Activated naive CD4-positive, alpha-beta T cell treated with Interleukin-2 at 50 U/mL for 16 hours (primary cell): Measurements from ENCODE around the gene DUOX1.

Source experiments
- DNase-seq: peaks from one replicate; pipeline ENCODE4 v3.0.0-alpha.2; 2020

The DUOX1 gene

GRCh38 chr15:45144775-45145174 is 15.0 kb downstream of the DUOX1 start:
- DNase-seq = no peak

- no peak for DNase-seq
Observed at GRCh38 chr15:45146405-45146804, 16.6 kb downstream of the DUOX1 start.

DNA sequence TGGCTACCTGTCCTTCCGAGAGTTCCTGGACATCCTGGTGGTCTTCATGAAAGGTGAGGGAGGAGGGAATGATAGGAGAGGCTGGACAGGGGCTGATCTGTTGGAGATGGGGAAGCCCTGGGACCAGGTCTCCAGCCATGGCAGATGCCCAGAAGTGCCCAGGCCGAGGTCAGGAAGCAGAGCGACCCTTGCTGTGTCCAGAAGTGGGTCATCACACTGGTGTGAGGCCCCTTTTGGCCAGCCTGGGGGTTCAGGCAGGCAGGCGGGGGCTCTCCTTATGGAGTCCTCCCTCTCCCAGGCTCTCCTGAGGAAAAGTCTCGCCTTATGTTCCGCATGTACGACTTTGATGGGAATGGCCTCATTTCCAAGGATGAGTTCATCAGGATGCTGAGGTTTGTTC is 17.8 kb downstream of the DUOX1 start:
- DNase-seq = no peak

DNA sequence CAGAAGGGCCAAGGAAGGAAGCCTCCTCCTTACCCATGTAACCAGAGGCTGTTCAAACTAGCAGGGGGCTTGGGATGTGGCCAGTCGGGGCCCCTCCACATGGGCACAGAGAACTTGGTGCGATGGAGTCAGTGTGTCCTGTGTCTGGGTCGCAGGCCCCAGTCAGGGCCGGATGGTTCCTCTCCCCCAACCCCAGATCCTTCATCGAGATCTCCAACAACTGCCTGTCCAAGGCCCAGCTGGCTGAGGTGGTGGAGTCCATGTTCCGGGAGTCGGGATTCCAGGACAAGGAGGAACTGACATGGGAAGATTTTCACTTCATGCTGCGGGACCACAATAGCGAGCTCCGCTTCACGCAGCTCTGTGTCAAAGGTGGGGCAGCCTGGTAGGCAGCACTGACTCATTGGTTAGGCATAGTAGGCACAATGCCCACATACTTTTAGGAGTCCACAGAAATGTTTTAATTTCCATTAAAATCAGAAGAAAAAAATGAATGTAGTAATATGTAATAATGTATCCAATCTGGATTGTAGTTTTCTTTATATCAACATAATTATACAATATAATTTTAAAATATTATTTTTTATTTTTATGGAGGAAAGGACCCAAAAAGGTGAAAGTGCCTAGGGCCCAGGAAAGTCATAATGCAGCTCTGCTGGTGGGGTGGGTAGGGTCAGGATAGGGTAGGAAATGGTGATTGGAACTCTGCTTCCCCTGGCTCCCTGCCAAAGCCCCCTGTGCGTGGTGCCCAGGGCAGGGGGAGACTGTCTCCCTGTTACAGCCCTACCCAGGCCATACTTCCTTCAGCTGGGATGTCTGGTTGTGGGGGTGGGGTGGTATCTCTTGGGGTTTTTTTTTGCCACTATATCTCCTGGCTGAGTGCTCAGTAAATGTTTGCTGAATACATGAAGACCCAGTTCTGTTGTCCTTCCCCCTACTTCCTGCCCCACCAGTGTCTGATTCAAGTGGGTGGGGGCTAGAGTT is 18.6 kb downstream of the DUOX1 start:
- DNase-seq = no peak

- DNase-seq = no peak
Observed at GRCh38 chr15:45149060-45149459, 19.3 kb downstream of the DUOX1 start.

DNA sequence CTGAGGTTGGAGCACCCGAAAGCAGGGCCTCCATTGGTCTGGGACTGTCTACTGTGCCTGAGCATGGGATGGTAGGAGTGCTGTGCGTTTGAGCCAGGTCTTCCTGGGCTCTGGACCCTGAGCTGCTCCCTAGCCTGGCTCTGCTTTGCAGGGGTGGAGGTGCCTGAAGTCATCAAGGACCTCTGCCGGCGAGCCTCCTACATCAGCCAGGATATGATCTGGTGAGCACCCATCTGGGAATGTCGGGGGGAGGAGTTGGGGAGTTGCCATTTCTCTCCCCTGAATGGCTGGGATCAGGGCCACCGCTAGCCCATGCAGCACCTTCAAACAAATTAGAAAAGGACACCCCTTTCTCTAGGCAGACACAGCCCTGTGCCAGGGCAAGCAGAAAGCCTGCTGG is 20.7 kb downstream of the DUOX1 start:
- DNase-seq = no peak

DNA sequence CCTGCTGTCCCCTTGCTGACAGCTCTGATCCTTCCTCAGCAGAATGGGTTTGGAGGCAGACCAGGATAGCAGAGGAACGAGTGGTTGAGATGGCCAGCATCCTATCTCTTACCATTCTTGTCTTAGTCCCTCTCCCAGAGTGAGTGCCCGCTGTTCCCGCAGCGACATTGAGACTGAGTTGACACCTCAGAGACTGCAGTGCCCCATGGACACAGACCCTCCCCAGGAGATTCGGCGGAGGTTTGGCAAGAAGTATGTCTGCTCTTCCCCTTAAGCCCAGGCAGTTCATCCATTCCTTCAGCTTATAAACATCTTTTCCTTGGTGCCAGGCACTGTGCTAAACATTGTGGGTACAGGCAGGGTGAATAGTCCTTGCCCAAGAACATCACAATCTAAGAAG is 21.2 kb downstream of the DUOX1 start:
- no peak for DNase-seq

DNA sequence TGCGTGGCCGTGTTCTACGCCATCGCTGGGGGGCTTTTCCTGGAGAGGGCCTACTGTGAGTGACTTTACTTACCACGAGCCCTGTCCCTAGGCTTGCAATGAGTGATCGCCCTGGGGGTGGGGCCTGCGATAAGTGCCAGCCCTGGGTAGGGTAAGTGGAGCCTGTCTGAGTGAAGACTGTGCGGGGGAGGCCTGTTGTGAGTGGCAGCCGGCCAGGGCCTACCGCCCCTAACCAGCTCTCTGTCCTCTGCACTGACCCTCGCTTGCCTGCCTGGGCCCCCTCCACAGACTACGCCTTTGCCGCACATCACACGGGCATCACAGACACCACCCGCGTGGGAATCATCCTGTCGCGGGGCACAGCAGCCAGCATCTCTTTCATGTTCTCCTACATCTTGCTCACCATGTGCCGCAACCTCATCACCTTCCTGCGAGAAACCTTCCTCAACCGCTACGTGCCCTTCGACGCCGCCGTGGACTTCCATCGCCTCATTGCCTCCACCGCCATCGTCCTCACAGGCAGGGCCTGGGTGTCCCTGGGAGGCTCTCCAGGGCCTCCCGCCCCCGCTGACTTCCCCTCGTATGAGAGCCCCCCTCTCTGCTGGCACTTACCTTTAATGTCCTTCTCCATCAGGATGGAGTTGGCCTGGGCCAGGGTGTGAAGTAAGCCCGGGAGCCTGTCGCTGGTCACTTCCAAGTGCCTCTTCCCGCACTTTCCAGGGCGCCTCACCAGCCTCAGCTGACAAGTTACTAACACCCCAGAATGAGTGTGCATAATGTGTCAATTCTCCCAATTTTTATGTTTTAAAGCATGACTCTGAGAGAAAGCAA is 22.4 kb downstream of the DUOX1 start:
- no peak for DNase-seq

- DNase-seq = no peak
Observed at GRCh38 chr15:45155739-45156138, 25.9 kb downstream of the DUOX1 start.

GRCh38 chr15:45156744-45157455 is 27.1 kb downstream of the DUOX1 start:
- no peak for DNase-seq

DNA sequence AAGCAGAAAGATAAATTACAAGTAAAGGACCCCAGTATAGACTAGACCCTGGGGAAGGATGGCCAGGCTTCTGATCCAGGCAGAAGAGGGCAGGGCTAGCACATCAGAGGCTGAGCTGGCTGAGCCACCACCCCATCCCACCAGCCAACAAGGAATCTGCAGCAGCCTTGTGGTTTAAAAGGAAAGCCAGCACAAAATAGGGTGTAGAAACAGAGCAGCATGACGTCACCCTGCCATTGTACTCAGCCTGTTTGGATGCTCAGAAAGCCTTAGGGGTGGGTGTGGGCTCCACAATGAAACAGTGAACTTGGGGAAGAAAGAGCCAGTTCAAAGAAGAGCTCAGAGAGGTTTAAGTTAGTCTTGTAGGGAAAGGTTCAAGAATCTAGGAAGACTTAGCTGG is 28.2 kb downstream of the DUOX1 start:
- DNase-seq = no peak

DNA sequence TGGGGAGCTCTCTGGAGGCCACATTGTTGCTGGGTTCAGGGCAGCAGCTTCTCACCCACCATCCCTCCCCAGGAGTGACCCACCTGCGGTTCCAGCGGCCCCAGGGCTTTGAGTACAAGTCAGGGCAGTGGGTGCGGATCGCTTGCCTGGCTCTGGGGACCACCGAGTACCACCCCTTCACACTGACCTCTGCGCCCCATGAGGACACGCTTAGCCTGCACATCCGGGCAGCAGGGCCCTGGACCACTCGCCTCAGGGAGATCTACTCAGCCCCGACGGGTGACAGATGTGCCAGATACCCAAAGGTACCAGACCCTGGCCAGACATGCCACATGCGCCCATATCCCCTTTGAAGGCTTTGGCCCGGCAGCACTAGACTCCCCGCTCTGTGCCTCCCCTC is 31.9 kb downstream of the DUOX1 start:
- no peak for DNase-seq

DNA sequence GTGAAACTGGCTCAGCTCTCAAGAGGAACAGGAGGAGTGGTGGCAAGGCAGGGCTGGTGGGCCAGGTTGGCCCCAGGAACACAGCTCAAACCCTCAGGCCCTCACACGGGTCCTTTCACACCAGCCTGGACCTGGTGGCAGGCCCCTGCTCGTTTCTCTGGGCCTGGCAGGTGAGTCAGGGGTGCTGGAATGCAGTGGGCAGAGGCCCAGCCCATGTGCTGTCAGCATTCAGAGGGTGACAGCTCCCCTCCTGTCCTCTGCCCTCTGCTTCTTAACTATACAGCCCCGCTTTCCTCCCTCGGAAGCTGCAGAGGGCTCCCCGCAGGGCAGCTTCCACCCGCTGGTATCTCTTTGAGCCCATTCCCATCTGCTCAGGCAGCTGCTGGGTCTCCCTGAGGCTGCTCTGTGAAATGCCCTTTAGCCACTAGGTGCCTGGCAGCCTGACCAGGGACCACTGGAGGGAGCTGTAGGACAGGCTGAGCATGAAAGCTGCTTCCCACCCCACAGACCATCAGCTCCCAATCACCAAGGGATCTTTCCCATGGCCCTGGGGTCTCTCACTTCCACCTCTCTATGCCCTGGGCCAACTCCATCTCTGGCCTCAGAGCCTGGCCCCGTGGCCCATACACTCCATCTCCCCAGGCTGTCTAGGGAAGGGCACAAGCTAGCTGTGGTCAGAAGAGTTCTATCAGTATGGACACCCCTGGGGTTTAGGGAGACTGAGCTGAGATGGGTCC is 33.1 kb downstream of the DUOX1 start:
- peak; percentile 66 for DNase-seq

- no peak for DNase-seq
Observed at GRCh38 chr15:45163508-45163856, 33.7 kb downstream of the DUOX1 start.

GRCh38 chr15:45164914-45165313 is 35.1 kb downstream of the DUOX1 start:
- no peak for DNase-seq

- no peak for DNase-seq
Observed at GRCh38 chr15:45165536-45165935, 35.7 kb downstream of the DUOX1 start.

DNA sequence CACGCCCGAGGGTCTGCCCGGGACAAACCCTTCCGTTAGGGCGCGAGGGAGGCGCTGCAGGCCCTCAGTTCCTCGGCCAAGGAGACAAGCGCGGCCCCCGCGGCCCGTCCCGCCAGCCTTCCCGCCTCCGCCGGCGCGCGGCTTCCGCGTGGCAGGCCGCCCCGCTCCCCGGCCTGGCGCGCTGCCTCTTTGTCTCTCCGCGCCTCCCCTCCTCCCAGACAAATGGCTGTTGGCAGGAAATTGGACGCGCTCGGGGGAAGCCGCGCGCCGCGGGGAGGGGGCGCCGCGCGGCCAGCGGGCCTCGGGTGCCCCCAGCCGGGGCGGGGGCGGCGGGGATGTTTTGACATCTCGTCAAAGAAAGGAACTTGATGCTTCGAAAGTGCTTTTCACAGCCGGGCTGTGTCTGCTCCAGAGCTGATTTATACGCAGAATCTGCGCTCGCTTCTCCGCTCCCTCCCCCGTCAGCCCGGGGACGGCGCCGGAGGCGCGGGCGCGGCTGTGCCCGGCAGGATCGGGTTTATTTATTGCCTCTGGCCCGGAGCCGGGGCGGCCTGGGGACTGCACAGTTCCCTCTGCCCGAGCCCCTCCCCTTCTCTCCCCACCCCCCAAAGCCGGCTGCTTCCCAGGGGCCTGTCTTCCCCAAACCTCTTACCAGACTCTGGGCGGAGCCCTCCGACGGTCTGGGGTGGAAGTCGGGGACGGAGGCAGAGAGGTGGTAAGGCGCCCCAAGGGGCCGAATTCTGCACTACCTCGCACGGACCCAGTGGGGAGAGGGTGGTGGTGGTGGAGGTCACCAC is 37.2 kb downstream of the DUOX1 start:
- peak; percentile 84 for DNase-seq

GRCh38 chr15:45167631-45168205 is 37.9 kb downstream of the DUOX1 start:
- no peak for DNase-seq

- no peak for DNase-seq
Observed at GRCh38 chr15:45168286-45168685, 38.5 kb downstream of the DUOX1 start.

- no peak for DNase-seq
Observed at GRCh38 chr15:45168751-45169551, 39.2 kb downstream of the DUOX1 start.
